HG02870 (cell line): ENCODE results near the gene TMPRSS4.
"Not testable (repeated sequence)": the region's sequence is repeated elsewhere in the genome, so short reads cannot be mapped to it uniquely, and the experiment has no call there.

Source experiments
- ATAC-seq: cut with Tn5 transposase; IDR thresholded peaks from one replicate; pipeline ENCODE4 v1.9.1; 2021; ENCODE audit warnings: mild to moderate bottlenecking, moderate library complexity; ENCODE audit not compliant: unreplicated experiment

The TMPRSS4 gene

GRCh38 chr11:118055966-118056365 lies 20.9 kb upstream of the TMPRSS4 start:
- no peak for ATAC-seq

GRCh38 chr11:118056806-118057205 lies 20.1 kb upstream of the TMPRSS4 start:
- no peak for ATAC-seq

- ATAC-seq, result no peak
Observed at GRCh38 chr11:118057251-118058145, 19.4 kb upstream of the TMPRSS4 start.

- ATAC-seq, result no peak
Observed at GRCh38 chr11:118058311-118059245, 18.3 kb upstream of the TMPRSS4 start.

GRCh38 chr11:118059246-118059940 lies 17.5 kb upstream of the TMPRSS4 start:
- ATAC-seq, result no peak

- ATAC-seq, result no peak
Observed at GRCh38 chr11:118060081-118060661, 16.7 kb upstream of the TMPRSS4 start.

GRCh38 chr11:118060869-118061268 lies 16.0 kb upstream of the TMPRSS4 start:
- ATAC-seq, result no peak

- ATAC-seq, result no peak
Observed at GRCh38 chr11:118061586-118062125, 15.2 kb upstream of the TMPRSS4 start.

GRCh38 chr11:118062181-118062580 lies 14.7 kb upstream of the TMPRSS4 start:
- ATAC-seq, result not testable (repeated sequence)

GRCh38 chr11:118062631-118063030 lies 14.2 kb upstream of the TMPRSS4 start:
- not testable (repeated sequence) for ATAC-seq

- ATAC-seq, result no peak
Observed at GRCh38 chr11:118064956-118065355, 11.9 kb upstream of the TMPRSS4 start.

GRCh38 chr11:118065384-118065783 lies 11.5 kb upstream of the TMPRSS4 start:
- ATAC-seq, result no peak

- ATAC-seq, result no peak
Observed at GRCh38 chr11:118067006-118067405, 9.9 kb upstream of the TMPRSS4 start.

- ATAC-seq, result no peak
Observed at GRCh38 chr11:118068206-118068944, 8.5 kb upstream of the TMPRSS4 start.

GRCh38 chr11:118068945-118069612 lies 7.8 kb upstream of the TMPRSS4 start:
- no peak for ATAC-seq

- ATAC-seq, result no peak
Observed at GRCh38 chr11:118071416-118072030, 5.4 kb upstream of the TMPRSS4 start.

GRCh38 chr11:118073554-118073953 lies 3.3 kb upstream of the TMPRSS4 start:
- ATAC-seq, result no peak

GRCh38 chr11:118074091-118074685 lies 2.7 kb upstream of the TMPRSS4 start:
- ATAC-seq, result no peak
